Measurements from ENCODE around the gene SIM2.

- TF ChIP-seq CTCF (IDR thresholded peaks at IDR 0.05 in 4 of 5, conservative IDR thresholded peaks at IDR 0.05 in 1 of 5) = no peak
- no peak for TF ChIP-seq POLR2A (IDR thresholded peaks at IDR 0.05)
Observed at GRCh38 chr21:36747041-36747814, 48.3 kb downstream of the SIM2 start.
